Measurements from ENCODE around the gene PATJ.

Gene PATJ

GRCh38 chr1:62057230-62057629 is 314.9 kb downstream of the PATJ start:
- no peak for DNase-seq

- DNase-seq: no peak
These were observed 315.5 kb downstream of the PATJ start for GRCh38 chr1:62057641-62058290.

GRCh38 chr1:62058956-62059355 is 316.7 kb downstream of the PATJ start:
- no peak for DNase-seq

GRCh38 chr1:62062087-62062486 is 319.8 kb downstream of the PATJ start:
- no peak for DNase-seq

- DNase-seq: no peak
These were observed 322.6 kb downstream of the PATJ start for GRCh38 chr1:62064829-62065407.

- no peak for DNase-seq
These were observed 324.4 kb downstream of the PATJ start for GRCh38 chr1:62066713-62067112.

GRCh38 chr1:62068416-62068843 is 326.1 kb downstream of the PATJ start:
- no peak for DNase-seq

- DNase-seq: no peak
These were observed 326.7 kb downstream of the PATJ start for GRCh38 chr1:62068978-62069377.

GRCh38 chr1:62070384-62071011 is 328.2 kb downstream of the PATJ start:
- no peak for DNase-seq

GRCh38 chr1:62071695-62072094 is 329.4 kb downstream of the PATJ start:
- no peak for DNase-seq

GRCh38 chr1:62076286-62076685 is 334.0 kb downstream of the PATJ start:
- DNase-seq: no peak

GRCh38 chr1:62077821-62078220 is 335.5 kb downstream of the PATJ start:
- no peak for DNase-seq

GRCh38 chr1:62082456-62083363 is 340.4 kb downstream of the PATJ start:
- peak; percentile 7 for DNase-seq

- no peak for DNase-seq
These were observed 342.1 kb downstream of the PATJ start for GRCh38 chr1:62084310-62084890.

GRCh38 chr1:62088439-62088838 is 346.2 kb downstream of the PATJ start:
- no peak for DNase-seq

GRCh38 chr1:62089570-62089969 is 347.3 kb downstream of the PATJ start:
- no peak for DNase-seq

- no peak for DNase-seq
These were observed 347.7 kb downstream of the PATJ start for GRCh38 chr1:62090016-62090415.

- DNase-seq: no peak
These were observed 349.8 kb downstream of the PATJ start for GRCh38 chr1:62092110-62092509.

GRCh38 chr1:62093261-62093660 is 351.0 kb downstream of the PATJ start:
- DNase-seq: no peak

GRCh38 chr1:62097464-62097863 is 355.2 kb downstream of the PATJ start:
- DNase-seq: no peak

- DNase-seq: no peak
These were observed 358.2 kb downstream of the PATJ start for GRCh38 chr1:62100442-62100841.

- DNase-seq: no peak
These were observed 361.6 kb downstream of the PATJ start for GRCh38 chr1:62103846-62104245.

GRCh38 chr1:62107923-62108322 is 365.6 kb downstream of the PATJ start:
- no peak for DNase-seq
